Measurements from ENCODE around the gene AMY2B.

- TF ChIP-seq POLR2A (IDR thresholded peaks at IDR 0.05) (no peak), CTCF (IDR thresholded peaks at IDR 0.05) (no peak)
These were observed 9.6 kb upstream of the AMY2B start for GRCh38 chr1:103561643-103562395.
